ENCODE measurements around the gene TAS1R3.
"Not testable (repeated sequence)": the region's sequence is repeated elsewhere in the genome, so short reads cannot be mapped to it uniquely, and the experiment has no call there.

GRCh38 chr1:1316199-1316598 lies 14.9 kb upstream of the TAS1R3 start:
- TF ChIP-seq CTCF (conservative IDR thresholded peaks at IDR 0.05; ENCODE audit: low read depth, low read length); RAD21 (IDR thresholded peaks at IDR 0.05; ENCODE audit: low read length); MAZ (IDR thresholded peaks at IDR 0.05; ENCODE audit: borderline replicate concordance, low read depth, low read length); SMC3 (IDR thresholded peaks at IDR 0.05; ENCODE audit: low read depth, low read length): not testable (repeated sequence)
- TF ChIP-seq, protein P1, sequence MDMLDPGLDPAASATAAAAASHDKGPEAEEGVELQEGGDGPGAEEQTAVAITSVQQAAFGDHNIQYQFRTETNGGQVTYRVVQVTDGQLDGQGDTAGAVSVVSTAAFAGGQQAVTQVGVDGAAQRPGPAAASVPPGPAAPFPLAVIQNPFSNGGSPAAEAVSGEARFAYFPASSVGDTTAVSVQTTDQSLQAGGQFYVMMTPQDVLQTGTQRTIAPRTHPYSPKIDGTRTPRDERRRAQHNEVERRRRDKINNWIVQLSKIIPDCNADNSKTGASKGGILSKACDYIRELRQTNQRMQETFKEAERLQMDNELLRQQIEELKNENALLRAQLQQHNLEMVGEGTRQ (IDR thresholded peaks at IDR 0.05; ENCODE audit: low read depth, low read length) = not testable (repeated sequence)
